Ishikawa (cell line): ENCODE results near the gene CAMK4.

Experiments
- EP300 ChIP-seq: IDR thresholded peaks from 2 replicates; pipeline ENCODE4 v1.6.1; 2012; ENCODE audit warnings: borderline replicate concordance
- FOXM1 ChIP-seq: IDR thresholded peaks from 2 replicates; pipeline ENCODE4 v1.6.1; 2012; ENCODE audit warnings: low read depth, borderline replicate concordance
- TAF1 ChIP-seq: IDR thresholded peaks from 2 replicates; pipeline ENCODE4 v1.6.1; 2012; ENCODE audit warnings: low read depth, mild to moderate bottlenecking
- TEAD4 ChIP-seq: IDR thresholded peaks from 2 replicates; pipeline ENCODE4 v1.6.1; 2012
- YY1 ChIP-seq: IDR thresholded peaks from 2 replicates; pipeline ENCODE4 v1.6.1; 2012; ENCODE audit warnings: low read depth

DNA sequence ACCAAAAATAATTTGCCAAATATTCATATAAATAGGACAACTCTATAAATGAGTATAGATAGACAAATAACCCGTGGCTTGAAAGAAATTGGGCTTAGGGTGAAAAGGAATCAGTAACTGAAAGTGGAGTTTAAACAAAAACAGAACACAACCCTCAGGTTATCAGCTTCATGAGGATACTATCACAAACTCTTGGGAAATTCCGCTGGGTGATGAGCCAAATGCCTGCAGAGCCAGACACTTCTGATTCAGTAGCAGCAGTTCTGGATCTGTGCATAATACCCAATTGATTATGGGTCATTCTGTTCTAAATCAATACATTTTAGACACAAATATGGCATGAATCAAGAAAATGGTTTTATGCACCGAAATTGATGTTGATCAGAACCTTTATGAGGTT, 72.4 kb downstream of the CAMK4 start:
- TF ChIP-seq YY1 (no peak), TAF1 (no peak), EP300 (no peak), TEAD4 (no peak), FOXM1 (no peak)
